Measurements from ENCODE around the gene POU2AF1.
"Not testable (repeated sequence)": the region's sequence is repeated elsewhere in the genome, so short reads cannot be mapped to it uniquely, and the experiment has no call there.

POU2AF1 gene

GRCh38 chr11:111410951-111411350 is 31.9 kb upstream of the POU2AF1 start:
- in situ Hi-C loops (cut with HindIII; ENCODE audit: low sequenced_read_pairs): no loop called here

GRCh38 chr11:111409915-111410314 is 30.8 kb upstream of the POU2AF1 start:
- in situ Hi-C loops (cut with HindIII; ENCODE audit: low sequenced_read_pairs): no loop called here

- in situ Hi-C loops (cut with HindIII; ENCODE audit: low sequenced_read_pairs): no loop called here
Observed at GRCh38 chr11:111408789-111409727, 30.0 kb upstream of the POU2AF1 start.

GRCh38 chr11:111407652-111408051 is 28.6 kb upstream of the POU2AF1 start:
- in situ Hi-C loops (cut with HindIII; ENCODE audit: low sequenced_read_pairs): no loop called here

- in situ Hi-C loops (cut with HindIII; ENCODE audit: low sequenced_read_pairs): no loop called here
Observed at GRCh38 chr11:111406589-111406988, 27.5 kb upstream of the POU2AF1 start.

GRCh38 chr11:111406091-111406490 is 27.0 kb upstream of the POU2AF1 start:
- in situ Hi-C loops (cut with HindIII; ENCODE audit: low sequenced_read_pairs): no loop called here

- in situ Hi-C loops (cut with HindIII; ENCODE audit: low sequenced_read_pairs): no loop called here
Observed at GRCh38 chr11:111405551-111405950, 26.5 kb upstream of the POU2AF1 start.

- in situ Hi-C loops (cut with HindIII; ENCODE audit: low sequenced_read_pairs): no loop called here
Observed at GRCh38 chr11:111403051-111403726, 24.1 kb upstream of the POU2AF1 start.

- in situ Hi-C loops (cut with HindIII; ENCODE audit: low sequenced_read_pairs): no loop called here
Observed at GRCh38 chr11:111402411-111402810, 23.3 kb upstream of the POU2AF1 start.

GRCh38 chr11:111401957-111402356 is 22.9 kb upstream of the POU2AF1 start:
- in situ Hi-C loops (cut with HindIII; ENCODE audit: low sequenced_read_pairs): not testable (repeated sequence)

- in situ Hi-C loops (cut with HindIII; ENCODE audit: low sequenced_read_pairs): no loop called here
Observed at GRCh38 chr11:111400595-111400994, 21.5 kb upstream of the POU2AF1 start.

GRCh38 chr11:111399187-111400031 is 20.3 kb upstream of the POU2AF1 start:
- in situ Hi-C loops (cut with HindIII; ENCODE audit: low sequenced_read_pairs): no loop called here

- in situ Hi-C loops (cut with HindIII; ENCODE audit: low sequenced_read_pairs): no loop called here
Observed at GRCh38 chr11:111397034-111397433, 18.0 kb upstream of the POU2AF1 start.

- in situ Hi-C loops (cut with HindIII; ENCODE audit: low sequenced_read_pairs): no loop called here
Observed at GRCh38 chr11:111395749-111396148, 16.7 kb upstream of the POU2AF1 start.

GRCh38 chr11:111395081-111395480 is 16.0 kb upstream of the POU2AF1 start:
- in situ Hi-C loops (cut with HindIII; ENCODE audit: low sequenced_read_pairs): no loop called here

GRCh38 chr11:111394147-111394546 is 15.1 kb upstream of the POU2AF1 start:
- in situ Hi-C loops (cut with HindIII; ENCODE audit: low sequenced_read_pairs): not testable (repeated sequence)

- in situ Hi-C loops (cut with HindIII; ENCODE audit: low sequenced_read_pairs): no loop called here
Observed at GRCh38 chr11:111393585-111393984, 14.5 kb upstream of the POU2AF1 start.

- in situ Hi-C loops (cut with HindIII; ENCODE audit: low sequenced_read_pairs): no loop called here
Observed at GRCh38 chr11:111393096-111393495, 14.0 kb upstream of the POU2AF1 start.

- in situ Hi-C loops (cut with HindIII; ENCODE audit: low sequenced_read_pairs): no loop called here
Observed at GRCh38 chr11:111392552-111392951, 13.5 kb upstream of the POU2AF1 start.

GRCh38 chr11:111391328-111392124 is 12.5 kb upstream of the POU2AF1 start:
- in situ Hi-C loops (cut with HindIII; ENCODE audit: low sequenced_read_pairs): no loop called here

Data from DLD1 (cell line).